Right atrium auricular region (tissue), 2 donors: Measurements from ENCODE around the gene RTL10. TPM values are rescaled to one million over a fixed set of nuclear protein-coding genes. Genes with fewer than 3 reads are reported as not detected.

Experiments used
- DNase-seq: peaks from one replicate; pipeline ENCODE4 v3.0.0-alpha.2; 2019; ENCODE audit warnings: low spot score
- H3K27ac ChIP-seq, 2 donors: fragments of 200-600 bp; sonication (generic); 1 replicate in 1 of 2; 2 replicates in 1 of 2; pipeline ENCODE4 v1.5.1; 2016 to 2019
- H3K27me3 ChIP-seq, 2 donors: fragments of 200-600 bp; sonication (generic); one replicate each; pipeline versions ENCODE4 v1.5.1 to v1.6.0; 2017 to 2019
- H3K36me3 ChIP-seq: fragments of 200-600 bp; sonication (generic); one replicate; pipeline ENCODE4 v1.5.1; 2016
- H3K4me1 ChIP-seq, 2 donors: fragments of 200-600 bp; sonication (generic); one replicate each; pipeline versions ENCODE4 v1.5.1 to v1.6.0; 2017 to 2019
- H3K4me3 ChIP-seq, 2 donors: fragments of 200-600 bp; sonication (generic); 1 replicate in 1 of 2; 2 replicates in 1 of 2; pipeline ENCODE4 v1.5.1; 2017 to 2019; ENCODE audit warnings: mild to moderate bottlenecking in 1 of 2, moderate library complexity in 1 of 2
- H3K9me3 ChIP-seq, 2 donors: fragments of 200-600 bp; sonication (generic); one replicate each; pipeline ENCODE4 v1.5.1; 2019
- CTCF ChIP-seq, 2 donors: fragments of 200-600 bp; sonication (generic); IDR thresholded peaks; one replicate each; pipeline ENCODE4 v1.5.1; 2019; ENCODE audit warnings: antibody characterized with exemption in 2 of 2
- total RNA-seq, 2 donors: library from RNA; depleted of rRNA; stranded (reverse); fragments of >200 nt; gene quantifications; one replicate each; pipeline ENCODE4 v1.1.0, GENCODE V29; 2016

Gene RTL10
- total RNA-seq, 2 donors from 2014 or later: 7.9 to 8.1 TPM

GRCh38 chr22:19842393-19843106, 12.1 kb downstream of the RTL10 start:
- H3K4me3 ChIP-seq: no peak overlapping the region
- no peaks in the 10 kb centered on the region for H3K9me3 ChIP-seq
- no peak overlapping the region for H3K27ac ChIP-seq
- no peaks in the 10 kb centered on the region for H3K27me3 ChIP-seq
- TF ChIP-seq CTCF (IDR thresholded peaks at IDR 0.05): no peak
- no peaks in the 10 kb centered on the region for H3K36me3 ChIP-seq
- DNase-seq: peak; percentile 42
- peaks cover 0 to 26% of the 10 kb centered on the region in 2 donors for H3K4me1 ChIP-seq

GRCh38 chr22:19841641-19842392, 12.9 kb downstream of the RTL10 start:
- H3K4me1 ChIP-seq: peaks cover 0 to 26% of the 10 kb centered on the region in 2 donors
- no peak overlapping the region for H3K4me3 ChIP-seq
- no peak for TF ChIP-seq CTCF (IDR thresholded peaks at IDR 0.05)
- DNase-seq: no peak
- H3K27ac ChIP-seq: no peak overlapping the region
- no peaks in the 10 kb centered on the region for H3K36me3 ChIP-seq
- no peaks in the 10 kb centered on the region for H3K9me3 ChIP-seq
- no peaks in the 10 kb centered on the region for H3K27me3 ChIP-seq

- Histone ChIP-seq H3K4me3 (no peak overlapping the region), H3K27me3 (no peaks in the 10 kb centered on the region), H3K4me1 (peaks cover 0 to 26% of the 10 kb centered on the region in 2 donors), H3K9me3 (no peaks in the 10 kb centered on the region), H3K36me3 (no peaks in the 10 kb centered on the region), H3K27ac (no peak overlapping the region)
- DNase-seq: no peak
- TF ChIP-seq CTCF (IDR thresholded peaks at IDR 0.05): no peak
These were observed 13.6 kb downstream of the RTL10 start for GRCh38 chr22:19840955-19841640.

- Histone ChIP-seq H3K36me3 (no peaks in the 10 kb centered on the region), H3K4me1 (peaks cover 0 to 24% of the 10 kb centered on the region in 2 donors), H3K27ac (no peak overlapping the region), H3K9me3 (no peaks in the 10 kb centered on the region), H3K4me3 (no peak overlapping the region), H3K27me3 (no peaks in the 10 kb centered on the region)
- DNase-seq: no peak
- TF ChIP-seq CTCF (IDR thresholded peaks at IDR 0.05): no peak
These were observed 14.6 kb downstream of the RTL10 start for GRCh38 chr22:19840059-19840458.

- Histone ChIP-seq H3K27ac (no peak overlapping the region), H3K27me3 (no peaks in the 10 kb centered on the region), H3K4me1 (peaks cover 0 to 2% of the 10 kb centered on the region in 2 donors), H3K36me3 (no peaks in the 10 kb centered on the region), H3K4me3 (no peak overlapping the region), H3K9me3 (no peaks in the 10 kb centered on the region)
- TF ChIP-seq CTCF (IDR thresholded peaks at IDR 0.05): no peak
- DNase-seq: no peak
These were observed 16.8 kb downstream of the RTL10 start for GRCh38 chr22:19837915-19838314.
